GM19452 (cell line): ENCODE results near the gene LACTBL1.

ENCODE experiments used
- ATAC-seq: cut with Tn5 transposase; IDR thresholded peaks from one replicate; pipeline ENCODE4 v1.9.1; 2021; ENCODE audit not compliant: unreplicated experiment

Gene LACTBL1

DNA sequence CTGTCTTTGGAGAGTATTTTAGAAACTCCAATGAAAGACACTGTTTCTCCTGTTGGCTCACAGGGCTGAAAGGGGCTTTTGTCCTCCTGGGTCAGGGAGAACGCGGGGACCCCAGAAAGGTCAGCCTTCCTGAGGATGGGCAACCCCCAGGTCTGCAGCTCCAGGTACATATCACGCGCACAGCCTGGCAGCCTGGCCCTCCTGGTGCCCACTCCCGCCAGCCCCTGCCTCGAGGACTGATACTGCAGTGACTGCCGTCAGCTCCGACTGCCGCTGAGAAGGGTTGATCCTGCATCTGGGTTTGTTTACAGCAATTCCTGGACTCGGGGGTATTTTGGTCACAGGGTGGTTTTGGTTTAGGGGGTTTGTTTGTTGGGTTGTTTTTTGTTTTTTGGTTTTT, 58.5 kb downstream of the LACTBL1 start:
- ATAC-seq = no peak

DNA sequence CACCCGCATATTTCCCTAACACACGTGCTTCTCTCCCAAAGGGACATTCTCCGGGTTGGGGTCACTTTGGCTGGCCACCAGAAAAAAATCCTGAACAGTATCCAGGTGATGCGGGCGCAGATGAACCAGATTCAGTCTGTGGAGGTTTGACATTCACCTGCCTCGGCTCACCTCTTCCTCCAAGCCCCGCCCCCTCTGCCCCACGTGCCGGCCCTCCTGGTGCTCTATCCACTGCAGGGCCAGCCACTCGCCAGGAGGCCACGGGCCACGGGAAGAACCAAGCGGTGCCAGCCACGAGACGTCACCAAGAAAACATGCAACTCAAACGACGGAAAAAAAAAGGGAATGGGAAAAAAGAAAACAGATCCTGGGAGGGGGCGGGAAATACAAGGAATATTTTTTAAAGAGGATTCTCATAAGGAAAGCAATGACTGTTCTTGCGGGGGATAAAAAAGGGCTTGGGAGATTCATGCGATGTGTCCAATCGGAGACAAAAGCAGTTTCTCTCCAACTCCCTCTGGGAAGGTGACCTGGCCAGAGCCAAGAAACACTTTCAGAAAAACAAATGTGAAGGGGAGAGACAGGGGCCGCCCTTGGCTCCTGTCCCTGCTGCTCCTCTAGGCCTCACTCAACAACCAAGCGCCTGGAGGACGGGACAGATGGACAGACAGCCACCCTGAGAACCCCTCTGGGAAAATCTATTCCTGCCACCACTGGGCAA, 59.1 kb downstream of the LACTBL1 start:
- ATAC-seq = no peak

DNA sequence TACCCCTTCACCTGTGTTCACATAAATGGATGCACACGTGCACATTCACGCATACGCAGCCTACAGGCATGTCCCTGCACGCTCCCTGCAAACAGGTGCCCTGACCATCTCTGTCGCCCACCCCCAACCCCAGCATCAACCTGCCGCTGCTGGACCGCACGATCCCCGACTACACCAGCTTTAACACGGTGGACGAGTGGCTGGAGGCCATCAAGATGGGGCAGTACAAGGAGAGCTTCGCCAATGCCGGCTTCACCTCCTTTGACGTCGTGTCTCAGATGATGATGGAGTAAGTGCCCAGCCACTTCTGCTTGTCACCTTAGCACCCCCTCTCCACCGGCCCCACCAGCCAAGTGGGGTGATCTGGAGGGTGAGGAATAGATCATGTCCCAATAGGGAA, 60.4 kb downstream of the LACTBL1 start:
- ATAC-seq = no peak

DNA sequence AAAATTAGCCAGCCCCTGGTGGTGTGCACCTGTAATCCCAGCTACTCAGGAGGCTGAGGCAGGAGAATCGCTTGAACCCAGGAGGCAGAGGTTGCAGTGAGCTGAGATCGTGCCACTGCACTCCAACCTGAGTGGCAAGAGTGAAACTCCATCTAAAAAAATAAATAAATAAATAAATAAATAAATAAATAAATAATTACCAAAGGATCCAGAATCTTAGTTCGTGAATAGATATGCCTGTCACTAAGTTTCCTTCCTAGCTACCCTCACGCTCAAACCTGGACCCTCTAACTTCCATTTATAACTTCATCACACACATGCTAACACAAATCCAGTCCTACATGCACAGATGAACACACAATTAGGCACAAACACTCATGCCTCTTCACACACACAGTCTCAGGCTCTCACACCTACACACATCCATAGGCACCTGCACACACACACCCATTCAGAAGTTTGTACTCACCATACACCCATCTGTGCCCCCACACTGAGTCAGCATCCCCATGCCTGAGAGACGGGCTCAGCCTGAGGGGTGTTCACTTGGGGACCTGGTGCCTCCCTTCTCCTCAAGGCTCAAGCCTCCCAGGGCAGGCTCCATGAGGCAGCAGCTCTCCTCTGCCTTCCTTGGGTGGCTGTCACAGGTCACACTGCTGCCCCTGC, 61.5 kb downstream of the LACTBL1 start:
- no peak for ATAC-seq

DNA sequence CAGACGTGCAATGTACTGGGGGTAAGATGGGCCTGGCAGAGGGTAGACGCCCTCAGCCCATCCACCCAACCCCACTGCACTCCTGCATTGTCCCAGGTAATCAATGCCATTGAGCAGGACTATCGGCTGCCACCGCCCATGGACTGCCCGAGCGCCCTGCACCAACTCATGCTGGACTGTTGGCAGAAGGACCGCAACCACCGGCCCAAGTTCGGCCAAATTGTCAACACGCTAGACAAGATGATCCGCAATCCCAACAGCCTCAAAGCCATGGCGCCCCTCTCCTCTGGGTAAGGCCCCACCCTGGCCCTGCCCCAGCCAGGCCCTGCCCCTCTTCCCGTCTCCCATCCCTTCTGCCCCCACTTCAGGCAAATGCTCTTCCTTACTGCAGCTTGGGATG, 62.4 kb downstream of the LACTBL1 start:
- ATAC-seq = no peak

DNA sequence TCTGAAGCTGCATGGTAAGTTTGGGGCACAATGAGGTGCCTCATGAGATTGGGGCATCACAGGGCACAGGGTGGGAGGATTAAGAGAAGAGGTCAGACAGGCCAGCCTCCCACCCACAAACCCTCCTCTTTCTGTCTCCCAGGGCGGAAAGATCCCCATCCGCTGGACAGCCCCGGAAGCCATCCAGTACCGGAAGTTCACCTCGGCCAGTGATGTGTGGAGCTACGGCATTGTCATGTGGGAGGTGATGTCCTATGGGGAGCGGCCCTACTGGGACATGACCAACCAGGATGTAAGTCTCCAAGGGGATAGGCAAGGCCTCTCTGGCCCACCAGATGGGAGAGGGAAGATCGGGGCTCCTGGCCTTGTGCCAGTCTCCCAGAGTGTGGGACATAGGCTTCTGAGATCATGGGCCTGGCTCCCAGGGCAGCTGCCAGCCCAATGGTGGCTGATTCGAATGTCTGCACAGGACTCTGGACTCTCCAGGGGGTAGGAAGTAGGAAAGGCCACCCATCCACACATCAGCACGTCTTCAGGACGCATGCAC, 63.7 kb downstream of the LACTBL1 start:
- ATAC-seq = no peak

DNA sequence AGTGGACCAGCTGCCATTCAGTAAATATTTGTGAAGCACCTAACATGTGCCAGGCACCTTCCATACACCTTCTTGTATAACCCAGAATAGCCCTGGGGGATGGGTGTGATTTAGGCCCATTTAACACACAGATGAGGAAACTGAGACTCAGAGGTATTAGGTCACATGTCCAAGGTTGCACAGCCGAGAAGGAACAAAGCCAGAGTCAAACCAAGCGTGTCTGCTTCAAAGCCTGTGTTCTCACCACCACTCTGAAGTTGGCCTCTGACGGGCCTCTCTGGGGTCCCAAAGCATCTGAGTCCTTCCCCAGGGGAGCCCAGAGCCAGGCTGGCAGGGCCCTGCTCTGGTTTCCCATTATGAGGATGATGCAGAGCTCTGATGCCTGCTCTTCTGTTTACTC, 65.1 kb downstream of the LACTBL1 start:
- ATAC-seq = no peak

DNA sequence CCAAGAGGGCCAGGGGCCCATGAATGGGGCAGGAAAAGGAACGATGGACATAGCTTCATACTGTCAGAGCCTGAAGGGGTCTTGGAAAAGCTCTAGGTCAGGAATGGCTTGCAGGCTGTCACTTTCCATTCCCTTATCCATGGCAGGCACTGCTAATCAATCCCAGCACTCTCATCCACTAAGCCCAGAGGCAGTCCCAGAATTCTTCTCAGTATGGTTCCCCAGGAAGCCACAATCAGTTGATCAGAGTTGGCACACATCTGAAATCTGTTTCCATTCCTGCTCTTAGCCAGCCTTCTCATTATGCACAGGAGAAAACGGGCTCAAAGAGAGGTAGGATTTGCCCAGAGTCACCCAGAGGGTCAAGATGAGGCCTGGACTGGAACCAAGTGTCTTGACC, 65.7 kb downstream of the LACTBL1 start:
- ATAC-seq = no peak

DNA sequence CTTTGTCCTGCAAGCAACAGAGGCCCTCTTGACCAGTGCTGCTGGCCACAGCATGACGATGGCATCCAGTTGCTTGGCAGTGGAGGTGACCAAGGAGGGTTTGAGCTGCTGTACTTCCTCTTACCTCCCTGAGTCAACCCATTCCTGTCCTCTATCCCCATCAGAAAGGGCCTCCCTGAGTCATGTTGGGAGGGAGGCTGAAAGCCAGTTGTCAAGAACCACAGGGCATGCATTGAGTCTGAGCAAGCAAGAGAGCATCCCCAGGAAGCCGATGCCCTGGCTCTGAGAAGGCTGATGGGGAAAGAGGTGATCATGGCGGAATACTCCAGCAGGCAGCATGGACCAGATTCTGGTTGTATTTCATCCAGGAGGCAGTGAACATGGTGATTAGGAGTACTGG, 69.6 kb downstream of the LACTBL1 start:
- ATAC-seq = no peak
